Activated CD4-positive, alpha-beta T cell treated with anti-CD3 and anti-CD28 coated beads, Interleukin-2, amount 50 U/mL, for 4 hours (primary cell): ENCODE measurements around the gene TEX26.

ENCODE experiments used
- DNase-seq, 2 experiments: peaks; one replicate each; pipeline ENCODE4 v3.0.0-alpha.2; 2020

TEX26 gene

GRCh38 chr13:30932481-30933353, at the start of gene TEX26:
Gene TEX26, plus strand, starts transcription at chr13:30932656. Its CDS starts 60 bp downstream, at chr13:30932716.
- no peak for DNase-seq

GRCh38 chr13:30882996-30883766, 49.3 kb upstream of the TEX26 start:
- DNase-seq = no peak

- DNase-seq = no peak
Measured at GRCh38 chr13:30884543-30884942, 47.9 kb upstream of the TEX26 start.

- DNase-seq = no peak
Measured at GRCh38 chr13:30889196-30889690, 43.2 kb upstream of the TEX26 start.

- no peak for DNase-seq
Measured at GRCh38 chr13:30892966-30893365, 39.5 kb upstream of the TEX26 start.

- DNase-seq = no peak
Measured at GRCh38 chr13:30895773-30896172, 36.7 kb upstream of the TEX26 start.

- DNase-seq = no peak
Measured at GRCh38 chr13:30898070-30898469, 34.4 kb upstream of the TEX26 start.

GRCh38 chr13:30898678-30899241, 33.7 kb upstream of the TEX26 start:
- no peak for DNase-seq

- no peak for DNase-seq
Measured at GRCh38 chr13:30900436-30900835, 32.0 kb upstream of the TEX26 start.

GRCh38 chr13:30900952-30901749, 31.3 kb upstream of the TEX26 start:
- no peak for DNase-seq

GRCh38 chr13:30904043-30904442, 28.4 kb upstream of the TEX26 start:
- no peak for DNase-seq

GRCh38 chr13:30905932-30906383, 26.5 kb upstream of the TEX26 start, which contains the start of gene MEDAG:
Gene MEDAG, plus strand, starts transcription at chr13:30906271. Its CDS starts 245 bp downstream, at chr13:30906516.
- no peak for DNase-seq

- DNase-seq = no peak
Measured at GRCh38 chr13:30906411-30907051, 25.9 kb upstream of the TEX26 start.

GRCh38 chr13:30907121-30907861, 25.2 kb upstream of the TEX26 start:
- DNase-seq = no peak

- no peak for DNase-seq
Measured at GRCh38 chr13:30908416-30908980, 24.0 kb upstream of the TEX26 start.

GRCh38 chr13:30910676-30911075, 21.8 kb upstream of the TEX26 start:
- DNase-seq = no peak

- no peak for DNase-seq
Measured at GRCh38 chr13:30915691-30916541, 16.5 kb upstream of the TEX26 start.

GRCh38 chr13:30916991-30917390, 15.5 kb upstream of the TEX26 start:
- no peak for DNase-seq

- DNase-seq = no peak
Measured at GRCh38 chr13:30918662-30919405, 13.6 kb upstream of the TEX26 start.
